GM12892 (cell line): ENCODE results near the gene TRIP12.
"Not testable (repeated sequence)": the region's sequence is repeated elsewhere in the genome, so short reads cannot be mapped to it uniquely, and the experiment has no call there.

ENCODE experiments used
- DNase-seq: peaks from one replicate; pipeline ENCODE4 v3.0.0; 2011; ENCODE audit not compliant: insufficient read length
- FAIRE-seq: peaks from 2 replicates; lab custom pipeline; 2011; peaks lifted over from hg19 to GRCh38; lab: Jason Lieb, UNC
- POLR2A ChIP-seq: IDR thresholded peaks from 2 replicates; pipeline ENCODE4 v1.6.1; 2011; ENCODE audit warnings: low read depth, low read length, control low read depth
- POLR2AphosphoS5 ChIP-seq: IDR thresholded peaks from 2 replicates; pipeline ENCODE4 v1.6.1; 2011; ENCODE audit warnings: low read depth, low read length, control low read depth
- TAF1 ChIP-seq: IDR thresholded peaks from 2 replicates; pipeline ENCODE4 v1.6.1; 2011; ENCODE audit warnings: low read depth, mild to moderate bottlenecking, control low read depth, low read length, borderline replicate concordance

The TRIP12 gene

DNA sequence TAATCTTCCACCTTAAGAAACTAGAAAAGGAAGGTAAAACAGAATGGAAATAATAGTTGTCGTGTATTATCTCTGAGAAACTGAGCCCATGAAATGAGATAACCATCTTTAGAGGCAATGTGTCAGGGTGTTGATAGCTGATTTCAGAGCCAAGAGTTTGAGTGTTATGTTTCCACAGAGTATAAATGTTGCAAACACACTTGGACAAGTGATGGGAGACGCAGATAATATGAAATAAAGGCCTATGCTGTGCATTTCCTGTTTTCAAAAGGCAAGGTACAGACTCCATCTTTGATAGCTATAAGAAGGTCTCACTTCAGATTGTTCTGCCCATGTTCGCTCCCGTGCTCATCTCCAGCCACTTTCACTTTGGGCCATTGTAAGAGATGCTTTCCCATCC, 181.5 kb downstream of the TRIP12 start:
- DNase-seq (no peak), FAIRE-seq (no peak)
- TF ChIP-seq POLR2A (no peak), TAF1 (no peak), POLR2AphosphoS5 (no peak)

DNA sequence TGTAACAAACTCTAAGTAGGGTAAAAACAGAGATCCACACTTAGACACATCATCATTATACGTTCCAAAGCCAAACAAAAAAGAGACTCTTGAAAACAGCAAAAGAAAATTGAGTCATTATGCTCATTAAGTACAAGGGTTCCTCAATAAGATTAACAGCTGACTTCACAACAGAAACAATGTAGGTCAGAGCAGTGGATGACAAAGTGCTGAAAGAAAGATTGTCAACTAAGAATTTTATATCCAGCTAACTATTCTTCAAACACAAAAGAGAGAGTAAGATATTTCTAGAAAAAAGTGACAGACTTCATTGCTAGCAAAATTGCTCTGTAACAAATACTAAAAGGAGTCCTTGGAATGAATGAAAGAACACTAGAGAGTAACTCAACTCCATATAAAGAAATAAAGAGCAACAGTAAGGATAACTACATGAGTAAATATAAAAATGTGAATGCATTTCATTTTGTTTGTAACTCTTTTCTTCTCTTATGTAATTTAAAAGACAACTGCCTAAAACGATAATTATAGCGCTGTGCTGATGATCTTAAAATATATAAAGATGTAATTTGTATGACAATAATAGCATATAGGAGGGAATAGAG, 183.7 kb downstream of the TRIP12 start:
- no peak for FAIRE-seq
- no peak for DNase-seq
- no peak for TF ChIP-seq TAF1

DNA sequence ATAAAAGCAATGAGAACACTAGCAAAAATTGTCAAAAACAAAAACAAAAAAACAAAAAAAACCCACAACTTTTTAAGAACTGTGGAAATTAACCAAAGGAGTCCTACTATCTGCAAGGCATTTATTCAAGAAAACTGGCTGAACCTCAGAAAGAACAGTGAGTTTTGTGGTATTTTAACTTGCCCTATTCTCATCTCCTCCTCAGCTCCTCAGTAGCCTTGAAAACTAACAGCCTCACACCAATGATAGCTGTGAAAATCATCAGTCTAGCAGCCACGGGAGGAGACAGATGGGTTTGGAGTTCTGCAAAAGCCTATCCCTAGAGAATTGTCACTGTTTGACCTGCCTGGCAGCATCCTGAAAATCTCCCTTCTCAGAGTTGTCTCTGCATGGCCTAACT, 187.4 kb downstream of the TRIP12 start:
- FAIRE-seq (no peak), DNase-seq (no peak)
- TF ChIP-seq TAF1 (no peak), POLR2A (no peak), POLR2AphosphoS5 (no peak)

DNA sequence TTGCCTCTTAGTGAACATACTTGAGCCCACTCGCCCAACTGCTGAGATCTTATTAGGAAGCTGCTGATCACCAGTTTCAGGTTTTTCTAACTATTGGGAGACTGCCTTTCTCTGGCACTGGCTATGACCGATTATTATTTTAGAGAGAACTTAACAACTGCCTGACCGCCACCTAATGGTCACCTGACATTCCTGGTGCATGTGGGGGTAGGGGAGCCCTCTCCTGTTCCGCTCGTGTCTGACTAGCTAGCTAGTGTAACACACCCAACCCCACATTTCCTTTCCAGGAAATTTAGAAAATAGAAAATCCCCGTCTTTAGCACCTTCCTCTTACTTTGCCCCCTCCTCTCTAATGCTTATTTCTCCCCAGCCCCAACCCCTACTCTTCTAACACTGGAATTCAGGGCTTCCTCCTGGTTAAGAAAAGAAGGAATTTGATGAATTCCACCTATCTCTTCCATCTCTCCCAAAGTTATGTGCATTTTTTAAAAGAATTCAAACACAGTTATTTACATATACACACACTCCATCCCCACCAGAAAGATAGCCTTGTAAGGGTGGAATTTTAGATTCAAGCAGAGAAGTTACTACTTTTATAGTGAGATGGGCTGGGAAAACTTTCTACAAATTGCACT, 188.1 kb downstream of the TRIP12 start:
- DNase-seq, result no peak
- TF ChIP-seq POLR2A (no peak), TAF1 (no peak), POLR2AphosphoS5 (no peak)
- FAIRE-seq, result no peak

- no peak for TF ChIP-seq TAF1
- no peak for TF ChIP-seq POLR2A
- FAIRE-seq (peak; percentile 79), DNase-seq (no peak)
Measured at GRCh38 chr2:229732897-229733296, 188.9 kb downstream of the TRIP12 start.

GRCh38 chr2:229731916-229732315, 189.9 kb downstream of the TRIP12 start:
- no peak for TF ChIP-seq POLR2AphosphoS5
- no peak for TF ChIP-seq POLR2A
- TF ChIP-seq TAF1, result no peak
- FAIRE-seq (no peak), DNase-seq (no peak)

GRCh38 chr2:229731363-229731762, 190.4 kb downstream of the TRIP12 start:
- DNase-seq (no peak), FAIRE-seq (no peak)
- TF ChIP-seq TAF1, result no peak
- no peak for TF ChIP-seq POLR2A
- no peak for TF ChIP-seq POLR2AphosphoS5

DNA sequence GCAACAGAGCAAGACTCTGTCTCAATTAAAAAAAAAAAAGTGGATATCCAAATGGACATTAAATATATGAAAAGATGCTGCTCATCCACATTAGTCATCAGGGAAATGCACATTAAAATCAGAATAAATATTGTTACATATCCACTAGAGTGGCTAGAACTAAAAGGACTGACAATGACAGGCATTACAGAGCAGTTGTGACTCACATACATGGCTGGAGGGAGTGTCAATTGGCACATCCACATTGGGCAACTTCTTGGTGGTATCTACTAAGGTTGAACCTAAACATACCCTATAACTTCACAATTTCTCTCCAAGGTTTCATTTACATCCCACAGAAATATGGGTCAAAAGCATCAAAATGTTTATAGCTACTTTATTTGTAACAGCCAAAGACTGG, 193.4 kb downstream of the TRIP12 start:
- DNase-seq (no peak), FAIRE-seq (no peak)
- TF ChIP-seq TAF1 (no peak), POLR2A (no peak), POLR2AphosphoS5 (no peak)

- DNase-seq, result no peak
Measured at GRCh38 chr2:229726643-229727042, 195.2 kb downstream of the TRIP12 start.

DNA sequence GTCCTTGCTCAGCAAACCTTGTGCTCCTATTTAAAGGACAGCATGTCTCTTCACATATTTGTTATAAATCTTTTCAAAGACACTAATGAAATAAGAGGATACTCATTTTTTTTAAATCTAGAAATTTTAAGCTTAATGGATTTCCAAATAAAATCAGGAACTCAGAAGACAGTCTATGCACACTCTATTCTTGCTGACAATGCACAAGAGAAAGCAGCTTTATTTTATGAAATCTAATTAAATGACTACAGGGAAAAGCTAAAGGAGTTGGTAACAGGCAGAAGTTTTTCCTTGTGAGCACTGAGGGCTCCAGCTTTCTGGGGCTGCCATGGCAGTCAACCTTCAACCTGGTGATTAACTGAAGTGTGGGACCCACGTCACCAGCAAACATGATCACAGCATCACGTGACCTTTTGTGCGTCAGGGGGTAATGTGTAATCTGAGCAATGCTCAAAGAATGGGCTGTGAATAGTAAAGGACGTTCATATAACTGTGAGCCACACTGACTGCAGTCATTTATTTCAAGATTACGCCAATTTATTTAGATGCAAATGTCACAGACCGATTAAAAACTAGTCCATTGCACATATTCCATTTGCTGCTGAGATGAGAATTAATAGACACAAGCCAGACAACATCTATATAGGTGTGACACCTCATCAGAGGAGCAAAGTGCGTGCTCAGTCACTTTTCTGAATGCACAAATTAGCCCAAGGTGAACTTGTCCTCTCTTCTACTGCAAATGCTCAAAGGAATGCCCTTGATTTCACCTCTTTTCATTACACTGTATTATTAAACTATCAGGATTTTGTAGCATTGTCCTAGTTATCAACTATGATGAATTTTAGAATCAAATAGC, 195.9 kb downstream of the TRIP12 start:
- DNase-seq (no peak), FAIRE-seq (no peak)
- TF ChIP-seq POLR2A (no peak), TAF1 (no peak), POLR2AphosphoS5 (no peak)

More at GRCh38 chr2:229726643-229727042, 195.2 kb downstream of the TRIP12 start:
- no peak for FAIRE-seq
- no peak for TF ChIP-seq POLR2AphosphoS5
- TF ChIP-seq POLR2A, result no peak
- TF ChIP-seq TAF1, result no peak

DNA sequence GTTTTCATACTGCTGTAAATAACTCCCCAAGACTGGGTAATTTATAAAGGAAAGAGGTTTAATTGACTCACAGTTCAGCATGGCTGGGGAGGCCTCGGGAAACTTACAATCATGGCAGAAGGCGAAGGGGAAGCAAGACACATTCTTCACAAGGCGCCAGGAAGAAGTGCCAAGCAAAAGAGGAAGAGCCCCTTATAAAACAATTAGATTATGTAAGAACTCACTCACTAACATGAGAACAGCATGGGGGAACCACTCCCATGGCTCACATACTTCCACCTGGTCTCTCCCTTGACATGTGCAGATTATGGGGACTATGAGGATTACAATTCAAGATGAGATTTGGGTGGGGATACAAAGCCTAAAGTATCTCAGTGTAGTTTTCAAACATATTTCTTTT, 198.6 kb downstream of the TRIP12 start:
- DNase-seq, FAIRE-seq: not testable (repeated sequence)
